CD14-positive monocyte (primary cell): Measurements from ENCODE around the gene CDKN2B-AS1. TPM values are rescaled to one million over a fixed set of nuclear protein-coding genes. Genes with fewer than 3 reads are reported as not detected.
A peak's percentile ranks its signal among the peaks of the same experiment; 100 is the strongest.

Source experiments
- DNase-seq, 3 donors: peaks; one replicate each; pipeline ENCODE4 v3.0.0-alpha.2; 2011 to 2022
- H2AFZ ChIP-seq: 2 replicates; pipeline ENCODE4 v1.6.0; 2012; ENCODE audit warnings: mild to moderate bottlenecking, low read depth, low read length, inconsistent platforms; ENCODE audit not compliant: insufficient read depth, poor library complexity, severe bottlenecking
- H3K27ac ChIP-seq, 2 donors: 1 replicate in 1 of 2; 2 replicates in 1 of 2; pipeline ENCODE4 v1.5.1; 2012 to 2013; ENCODE audit warnings: low read length in 2 of 2, control low read depth in 1 of 2, inconsistent platforms in 1 of 2, low read depth in 1 of 2, mild to moderate bottlenecking in 1 of 2
- H3K27me3 ChIP-seq, 2 donors: one replicate each; pipeline versions ENCODE4 v1.6.0 to v1.6.1; 2011 to 2013; ENCODE audit warnings: low read length in 2 of 2; ENCODE audit not compliant: control insufficient read depth in 2 of 2, insufficient read depth in 2 of 2
- H3K36me3 ChIP-seq, 2 donors: replicated peaks in 1 of 2; 1 replicate in 1 of 2; 2 replicates in 1 of 2; pipeline versions ENCODE4 v1.5.1 to v1.6.1; 2012 to 2013; ENCODE audit warnings: low read length in 2 of 2, control low read depth in 1 of 2, inconsistent platforms in 1 of 2, mild to moderate bottlenecking in 1 of 2; ENCODE audit not compliant: insufficient read depth in 2 of 2, control insufficient read depth in 1 of 2
- H3K4me1 ChIP-seq, 2 donors: 1 replicate in 1 of 2; 2 replicates in 1 of 2; pipeline versions ENCODE4 v1.5.1 to v1.6.1; 2012 to 2013; ENCODE audit warnings: low read length in 2 of 2, control low read depth in 1 of 2, inconsistent platforms in 1 of 2, mild to moderate bottlenecking in 1 of 2, moderate library complexity in 1 of 2; ENCODE audit not compliant: insufficient read depth in 2 of 2, control insufficient read depth in 1 of 2
- H3K4me2 ChIP-seq: replicated peaks from 2 replicates; pipeline ENCODE3; 2012; ENCODE audit warnings: low read length, moderate library complexity, mild to moderate bottlenecking; ENCODE audit not compliant: poor library complexity, severe bottlenecking; ENCODE audit errors: extremely low read depth
- H3K4me3 ChIP-seq, 3 experiments: fragments of 200-600 bp in 1 of 3; sonication (generic) in 1 of 3; replicated peaks in 1 of 3; 1 replicate in 2 of 3; 2 replicates in 1 of 3; pipeline ENCODE4 v1.5.1; 2011 to 2013; ENCODE audit warnings: low read length in 3 of 3, mild to moderate bottlenecking in 3 of 3, control low read depth in 2 of 3, low read depth in 2 of 3, inconsistent platforms in 1 of 3, moderate library complexity in 1 of 3
- H3K79me2 ChIP-seq: 2 replicates; pipeline ENCODE4 v1.6.0; 2012; ENCODE audit warnings: mild to moderate bottlenecking, control low read depth, inconsistent platforms, low read length, moderate library complexity; ENCODE audit not compliant: insufficient read depth
- H3K9ac ChIP-seq: 2 replicates; pipeline ENCODE4 v1.6.0; 2017; ENCODE audit warnings: low read length, mild to moderate bottlenecking; ENCODE audit not compliant: insufficient read depth, poor library complexity, severe bottlenecking
- H3K9me3 ChIP-seq, 2 donors: replicated peaks in 1 of 2; 1 replicate in 1 of 2; 2 replicates in 1 of 2; pipeline versions ENCODE4 v1.5.1 to v1.6.1; 2012 to 2013; ENCODE audit warnings: low read length in 2 of 2, control low read depth in 1 of 2; ENCODE audit not compliant: control insufficient read depth in 1 of 2, insufficient read depth in 1 of 2
- H4K20me1 ChIP-seq: 2 replicates; pipeline ENCODE4 v1.6.0; 2012; ENCODE audit warnings: mild to moderate bottlenecking, low read length, control low read depth, moderate library complexity; ENCODE audit not compliant: insufficient read depth
- H3K27ac Mint-ChIP-seq, 7 donors: one replicate each; pipeline ENCODE4 v1.8.0; 2020; ENCODE audit warnings: mild to moderate bottlenecking in 7 of 7, mixed read lengths in 7 of 7, moderate library complexity in 6 of 7, inconsistent platforms in 2 of 7
- H3K27me3 Mint-ChIP-seq, 3 donors: one replicate each; pipeline ENCODE4 v1.8.0; 2021 to 2022; ENCODE audit warnings: low read depth in 3 of 3, mild to moderate bottlenecking in 3 of 3, mixed read lengths in 3 of 3, moderate library complexity in 3 of 3, inconsistent platforms in 1 of 3
- H3K36me3 Mint-ChIP-seq, 2 donors: one replicate each; pipeline ENCODE4 v1.8.0; 2020; ENCODE audit warnings: mixed read lengths in 2 of 2, inconsistent platforms in 1 of 2, mild to moderate bottlenecking in 1 of 2
- H3K4me1 Mint-ChIP-seq: one replicate; pipeline ENCODE4 v1.8.0; 2020; ENCODE audit warnings: mild to moderate bottlenecking, mixed read lengths
- H3K4me3 Mint-ChIP-seq, 2 donors: one replicate each; pipeline ENCODE4 v1.8.0; 2020; ENCODE audit warnings: mild to moderate bottlenecking in 2 of 2, mixed read lengths in 2 of 2, moderate library complexity in 1 of 2
- H3K9me3 Mint-ChIP-seq, 7 donors: one replicate each; pipeline ENCODE4 v1.8.0; 2020 to 2022; ENCODE audit warnings: mixed read lengths in 7 of 7, mild to moderate bottlenecking in 6 of 7, moderate library complexity in 6 of 7, inconsistent platforms in 2 of 7
- CTCF ChIP-seq: fragments of 200-600 bp; IDR thresholded peaks from one replicate; pipeline ENCODE4 v1.8.0; 2022; ENCODE audit warnings: antibody characterized with exemption, mild to moderate bottlenecking
- WGBS: methylation state at CpG from one replicate; pipeline ENCODE4 v1.1.5; 2013; ENCODE audit warnings: missing lambda C conversion rate; ENCODE audit not compliant: insufficient coverage; 5-methylcytosine and 5-hydroxymethylcytosine counted together
- intact Hi-C, 2 donors: fragments of 100-400 bp; cut with micrococcal nuclease; formaldehyde crosslinking; loops; one replicate each; pipeline versions ENCODE4 v1.15.0 to v1.15.1; 2023
- polyA plus RNA-seq, 3 donors: library from polyadenylated mRNA; depleted of rRNA in 1 of 3; unstranded in 2 of 3; stranded (reverse) in 1 of 3; fragments of 300-500 nt in 2 of 3; fragments of >200 nt in 1 of 3; fragmentation: Illumina TruSeq in 2 of 3; gene quantifications; 1 replicate in 2 of 3; 2 replicates in 1 of 3; pipeline ENCODE4 v1.2.3, GENCODE V29; 2012 to 2021

Gene CDKN2B-AS1
- polyA plus RNA-seq, 3 donors = 0.35 to 0.55 (median 0.50) TPM

DNA sequence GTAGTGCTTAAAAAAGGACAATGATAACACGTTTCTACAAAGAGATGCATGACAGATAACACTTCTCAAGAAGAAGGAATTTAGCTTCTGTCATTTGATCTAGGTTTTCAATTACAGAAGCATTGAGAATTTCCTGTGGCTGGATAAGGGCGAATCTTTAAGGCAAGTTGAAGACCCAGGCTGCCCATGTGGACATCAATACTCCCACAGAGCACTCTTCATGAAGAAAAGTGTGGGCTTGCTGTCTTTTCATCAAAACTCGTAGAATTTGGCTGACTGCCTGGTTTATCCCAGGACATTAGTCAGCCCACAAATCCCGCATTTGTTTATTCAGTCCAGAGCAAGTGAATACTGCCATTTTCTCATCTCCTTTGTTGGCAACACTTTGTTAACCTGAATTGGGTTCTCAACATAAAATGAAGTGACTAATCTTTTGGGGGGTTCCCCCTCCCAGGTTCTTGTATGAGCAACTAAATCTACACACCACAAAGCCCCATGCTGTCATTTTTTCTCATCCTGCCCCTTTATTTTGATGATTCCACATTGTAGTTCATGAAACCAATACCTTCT, 57.9 kb downstream of the CDKN2B-AS1 start:
- peaks cover 16% of the 10 kb centered on the region for H3K4me1 Mint-ChIP-seq
- no peaks in the 10 kb centered on the region for H3K27me3 ChIP-seq
- TF ChIP-seq CTCF = no peak
- no peak overlapping the region for H3K9ac ChIP-seq
- no peak overlapping the region for H3K27ac ChIP-seq
- H3K27ac Mint-ChIP-seq = no peak overlapping the region
- WGBS = 85% methylated on average over 3 of the region's 4 CpGs
- intact Hi-C loops = no loop called here
- no peaks in the 10 kb centered on the region for H3K9me3 ChIP-seq
- H3K9me3 Mint-ChIP-seq = peaks cover 0 to 5% (median 0%) of the 10 kb centered on the region in 7 donors
- no peak overlapping the region for H2AFZ ChIP-seq
- no peak overlapping the region for H3K4me2 ChIP-seq
- peaks cover 3 to 13% (median 4%) of the 10 kb centered on the region in 3 donors for H3K27me3 Mint-ChIP-seq
- no peaks in the 10 kb centered on the region for H3K36me3 ChIP-seq
- H3K4me3 ChIP-seq = no peak overlapping the region
- peaks cover 10 to 15% of the 10 kb centered on the region in 2 donors for H3K4me1 ChIP-seq
- no peaks in the 10 kb centered on the region for H3K79me2 ChIP-seq
- H3K36me3 Mint-ChIP-seq = peaks cover 0 to 15% of the 10 kb centered on the region in 2 donors
- DNase-seq = peak in 1 of 3 donors; percentile 15
- H4K20me1 ChIP-seq = no peaks in the 10 kb centered on the region
- no peak overlapping the region for H3K4me3 Mint-ChIP-seq

DNA sequence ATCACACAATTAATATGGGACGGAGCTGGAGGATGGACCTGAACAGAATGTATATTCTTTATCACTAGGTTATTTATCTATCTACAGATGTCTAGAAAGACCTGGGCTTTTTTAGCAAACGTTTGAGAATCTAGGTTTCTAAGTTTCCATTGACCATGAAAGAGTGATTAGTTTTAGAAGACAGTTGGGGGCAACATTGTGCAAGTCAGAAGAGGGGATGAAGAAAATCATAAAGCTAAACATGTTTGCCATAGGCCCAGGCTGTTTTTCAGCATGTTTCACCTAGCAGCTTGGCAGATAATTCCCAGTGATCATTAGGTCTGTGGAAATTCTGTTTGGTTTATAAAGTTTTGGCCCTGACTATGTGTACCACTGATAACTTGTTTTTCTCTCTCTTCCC, 58.6 kb downstream of the CDKN2B-AS1 start:
- Histone ChIP-seq H3K9ac (no peak overlapping the region), H2AFZ (no peak overlapping the region), H3K27ac (no peak overlapping the region), H3K36me3 (no peaks in the 10 kb centered on the region), H3K4me2 (no peak overlapping the region), H3K9me3 (no peaks in the 10 kb centered on the region), H3K4me1 (peaks cover 10 to 15% of the 10 kb centered on the region in 2 donors), H3K79me2 (no peaks in the 10 kb centered on the region), H3K4me3 (no peak overlapping the region), H3K27me3 (no peaks in the 10 kb centered on the region), H4K20me1 (no peaks in the 10 kb centered on the region)
- Mint-ChIP-seq H3K9me3 (peaks cover 0 to 4% (median 0%) of the 10 kb centered on the region in 7 donors), H3K36me3 (peaks cover 0 to 15% of the 10 kb centered on the region in 2 donors), H3K27ac (no peak overlapping the region), H3K4me3 (no peak overlapping the region), H3K4me1 (peaks cover 14% of the 10 kb centered on the region), H3K27me3 (peaks cover 3 to 10% (median 4%) of the 10 kb centered on the region in 3 donors)
- intact Hi-C loops = no loop called here
- TF ChIP-seq CTCF = no peak
- no peak for DNase-seq
- WGBS = 17% methylated on average over 1 of the region's 2 CpGs
